Effector memory CD4-positive, alpha-beta T cell (primary cell): Measurements from ENCODE around the gene ESYT3.

Experiments
- DNase-seq, 3 donors: peaks; one replicate each; pipeline ENCODE4 v3.0.0-alpha.2; 2020
- H3K27ac ChIP-seq: 2 replicates; pipeline ENCODE4 v1.7.0; 2013; ENCODE audit warnings: mild to moderate bottlenecking, low read length, moderate library complexity; ENCODE audit not compliant: insufficient read depth, poor library complexity, severe bottlenecking
- H3K27me3 ChIP-seq: replicated peaks from 2 replicates; pipeline ENCODE4 v1.7.0; 2013; ENCODE audit warnings: mild to moderate bottlenecking, low read length; ENCODE audit not compliant: insufficient read depth, control insufficient read depth, poor library complexity, severe bottlenecking
- H3K36me3 ChIP-seq: 2 replicates; pipeline ENCODE4 v1.7.0; 2013; ENCODE audit warnings: mild to moderate bottlenecking, low read length, moderate library complexity; ENCODE audit not compliant: control insufficient read depth, insufficient read depth
- H3K4me1 ChIP-seq: 2 replicates; pipeline ENCODE4 v1.7.0; 2013; ENCODE audit warnings: low read length, mild to moderate bottlenecking; ENCODE audit not compliant: control insufficient read depth, insufficient read depth, poor library complexity, severe bottlenecking
- H3K4me3 ChIP-seq: 2 replicates; pipeline ENCODE4 v1.7.0; 2013; ENCODE audit warnings: low read length, low read depth, mild to moderate bottlenecking; ENCODE audit not compliant: insufficient read depth, poor library complexity, severe bottlenecking
- H3K9me3 ChIP-seq: 2 replicates; pipeline ENCODE4 v1.7.0; 2013; ENCODE audit warnings: mild to moderate bottlenecking, low read length, moderate library complexity; ENCODE audit not compliant: control insufficient read depth

The ESYT3 gene

GRCh38 chr3:138441742-138442141 is 7.3 kb downstream of the ESYT3 start:
- Histone ChIP-seq H3K36me3 (no peaks in the 10 kb centered on the region), H3K9me3 (no peaks in the 10 kb centered on the region), H3K27me3 (no peaks in the 10 kb centered on the region), H3K4me1 (no peaks in the 10 kb centered on the region), H3K4me3 (no peak overlapping the region), H3K27ac (no peak overlapping the region)
- no peak for DNase-seq

- DNase-seq: no peak
Observed at GRCh38 chr3:138442433-138442832, 8.0 kb downstream of the ESYT3 start.

DNA sequence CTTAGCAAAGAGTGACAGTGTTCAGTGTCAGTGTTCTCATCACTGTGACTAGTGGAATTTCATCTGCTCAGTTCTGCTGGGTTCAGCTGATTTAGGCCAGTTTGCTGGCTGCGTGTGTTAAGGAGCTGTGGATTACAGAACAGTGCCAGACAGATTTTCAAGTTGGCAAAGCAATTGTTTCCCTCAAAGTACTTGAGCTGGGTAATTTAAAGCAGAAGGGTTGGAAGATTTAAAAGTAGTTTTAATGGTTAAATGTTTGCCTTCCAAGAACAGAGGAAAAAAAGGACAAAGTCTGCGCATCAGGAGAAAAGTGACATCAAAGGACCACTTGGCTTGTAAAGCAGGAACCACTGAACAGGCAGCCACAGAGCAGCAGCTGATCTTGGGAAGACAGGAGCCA is 8.7 kb downstream of the ESYT3 start:
- DNase-seq: no peak

More at GRCh38 chr3:138442433-138442832, 8.0 kb downstream of the ESYT3 start:
- no peaks in the 10 kb centered on the region for H3K9me3 ChIP-seq
- H3K27ac ChIP-seq: no peak overlapping the region
- H3K4me1 ChIP-seq: no peaks in the 10 kb centered on the region
- H3K36me3 ChIP-seq: no peaks in the 10 kb centered on the region
- H3K27me3 ChIP-seq: no peaks in the 10 kb centered on the region
- no peak overlapping the region for H3K4me3 ChIP-seq

DNA sequence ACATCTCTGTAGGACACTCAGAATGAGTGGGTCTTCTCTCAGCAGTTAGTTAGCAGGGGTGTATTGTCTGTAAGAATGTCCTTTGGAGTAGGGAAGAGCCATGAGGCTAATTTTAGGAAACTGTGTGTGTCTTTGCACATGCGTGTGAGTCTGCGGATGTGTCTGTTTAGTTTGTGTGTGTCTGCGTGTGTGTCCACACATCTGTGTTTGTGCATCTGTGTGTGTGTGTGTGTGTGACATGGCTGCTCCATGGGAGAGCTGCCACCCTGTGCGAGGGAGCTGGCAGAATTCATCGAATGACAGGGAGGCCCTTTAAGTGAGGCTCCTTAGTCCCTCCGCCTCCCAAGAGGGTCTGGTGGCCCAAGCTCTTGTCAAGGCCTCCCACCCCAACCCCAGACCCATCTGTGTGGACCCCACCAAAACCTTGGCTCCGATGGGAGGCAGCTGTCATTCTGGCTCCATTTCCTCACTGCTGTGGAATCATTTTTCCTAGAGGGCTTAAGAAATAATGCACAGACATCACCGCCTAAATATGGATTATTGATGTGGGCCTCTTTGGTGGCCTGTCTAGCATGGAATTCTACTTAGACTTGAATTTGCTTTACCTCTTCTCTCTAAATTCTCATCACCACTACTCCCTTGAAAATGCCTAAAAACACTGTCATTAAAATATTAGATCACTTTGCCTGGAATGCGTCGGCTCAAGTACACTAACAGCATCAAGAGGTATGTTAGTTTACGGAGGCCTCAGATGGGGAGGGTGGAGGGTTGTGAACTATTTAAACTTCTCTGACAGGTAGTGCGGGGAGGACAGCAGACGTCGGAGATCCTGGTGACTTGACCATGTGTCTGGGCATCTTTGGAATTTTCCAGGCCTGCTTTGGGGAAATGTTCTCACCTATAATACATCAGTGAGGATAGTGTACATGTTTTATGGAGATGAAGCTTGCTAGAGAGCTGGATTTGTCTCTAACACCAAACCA is 9.4 kb downstream of the ESYT3 start:
- H3K36me3 ChIP-seq: no peaks in the 10 kb centered on the region
- no peaks in the 10 kb centered on the region for H3K9me3 ChIP-seq
- no peak overlapping the region for H3K4me3 ChIP-seq
- H3K27ac ChIP-seq: no peak overlapping the region
- no peaks in the 10 kb centered on the region for H3K4me1 ChIP-seq
- H3K27me3 ChIP-seq: no peaks in the 10 kb centered on the region
- DNase-seq: no peak

More for the DNA sequence above, 8.7 kb downstream of the ESYT3 start:
- Histone ChIP-seq H3K27ac (no peak overlapping the region), H3K4me1 (no peaks in the 10 kb centered on the region), H3K4me3 (no peak overlapping the region), H3K36me3 (no peaks in the 10 kb centered on the region), H3K27me3 (no peaks in the 10 kb centered on the region), H3K9me3 (no peaks in the 10 kb centered on the region)

- Histone ChIP-seq H3K9me3 (no peaks in the 10 kb centered on the region), H3K4me1 (no peaks in the 10 kb centered on the region), H3K27me3 (no peaks in the 10 kb centered on the region), H3K4me3 (no peak overlapping the region), H3K27ac (no peak overlapping the region), H3K36me3 (no peaks in the 10 kb centered on the region)
- no peak for DNase-seq
Observed at GRCh38 chr3:138445236-138445635, 10.8 kb downstream of the ESYT3 start.

GRCh38 chr3:138445654-138446053 is 11.2 kb downstream of the ESYT3 start:
- no peak for DNase-seq
- Histone ChIP-seq H3K27me3 (no peaks in the 10 kb centered on the region), H3K27ac (no peak overlapping the region)

GRCh38 chr3:138448631-138449030 is 14.2 kb downstream of the ESYT3 start:
- DNase-seq: no peak
- Histone ChIP-seq H3K4me1 (no peaks in the 10 kb centered on the region), H3K9me3 (no peaks in the 10 kb centered on the region), H3K27me3 (no peaks in the 10 kb centered on the region), H3K4me3 (no peak overlapping the region), H3K36me3 (no peaks in the 10 kb centered on the region), H3K27ac (no peak overlapping the region)

More at GRCh38 chr3:138445654-138446053, 11.2 kb downstream of the ESYT3 start:
- H3K36me3 ChIP-seq: no peaks in the 10 kb centered on the region
- no peaks in the 10 kb centered on the region for H3K4me1 ChIP-seq
- no peaks in the 10 kb centered on the region for H3K9me3 ChIP-seq
- no peak overlapping the region for H3K4me3 ChIP-seq

GRCh38 chr3:138449490-138449889 is 15.1 kb downstream of the ESYT3 start:
- no peaks in the 10 kb centered on the region for H3K9me3 ChIP-seq
- H3K4me3 ChIP-seq: no peak overlapping the region
- H3K27ac ChIP-seq: no peak overlapping the region
- H3K36me3 ChIP-seq: no peaks in the 10 kb centered on the region
- H3K4me1 ChIP-seq: no peaks in the 10 kb centered on the region
- H3K27me3 ChIP-seq: no peaks in the 10 kb centered on the region
- DNase-seq: no peak

- no peak overlapping the region for H3K4me3 ChIP-seq
- DNase-seq: no peak
- H3K36me3 ChIP-seq: no peaks in the 10 kb centered on the region
- H3K27me3 ChIP-seq: no peaks in the 10 kb centered on the region
- no peaks in the 10 kb centered on the region for H3K4me1 ChIP-seq
- no peaks in the 10 kb centered on the region for H3K9me3 ChIP-seq
- no peak overlapping the region for H3K27ac ChIP-seq
Observed at GRCh38 chr3:138450181-138450580, 15.8 kb downstream of the ESYT3 start.

DNA sequence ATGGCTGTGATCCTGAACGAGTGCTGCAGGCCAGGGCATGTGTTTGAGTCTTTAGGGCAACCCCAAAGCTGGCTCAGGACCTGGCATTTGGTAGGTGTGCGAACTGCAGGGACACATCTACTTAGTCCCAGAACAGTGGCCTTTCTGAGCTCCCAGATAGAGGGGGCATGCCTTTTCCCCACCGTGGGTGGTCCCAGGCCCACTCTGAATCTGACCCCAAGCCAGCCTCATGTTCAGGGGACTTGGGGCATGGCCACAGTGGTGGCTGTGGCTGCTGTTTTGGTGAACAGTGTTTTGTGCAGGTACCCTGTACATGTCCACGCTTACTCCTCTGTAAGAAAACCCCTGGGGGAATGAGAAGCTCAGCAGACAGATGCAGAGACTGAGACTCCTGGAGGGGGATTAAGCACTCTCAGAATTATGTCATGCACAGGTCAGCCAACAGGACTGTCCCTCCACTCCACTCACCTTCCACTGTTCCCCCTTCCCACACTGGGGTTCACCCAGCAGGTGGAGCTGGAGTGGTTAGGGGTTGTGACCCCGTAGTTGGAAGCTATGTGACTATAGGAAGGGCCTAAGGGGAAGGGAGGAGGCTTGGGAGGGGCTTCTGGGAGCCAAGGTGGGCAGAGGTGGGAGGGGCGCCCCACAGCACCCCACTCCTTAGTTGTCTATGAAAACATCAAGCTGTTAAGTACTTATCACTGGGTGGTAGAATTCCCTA is 16.4 kb downstream of the ESYT3 start:
- H3K4me1 ChIP-seq: no peaks in the 10 kb centered on the region
- no peak overlapping the region for H3K4me3 ChIP-seq
- no peaks in the 10 kb centered on the region for H3K36me3 ChIP-seq
- H3K9me3 ChIP-seq: no peaks in the 10 kb centered on the region
- no peak overlapping the region for H3K27ac ChIP-seq
- DNase-seq: no peak
- no peaks in the 10 kb centered on the region for H3K27me3 ChIP-seq
